OCI-LY1 (cell line): ENCODE measurements around the gene PRRG1.

Experiments
- H2AFZ ChIP-seq: fragments of 200-600 bp; sonication (generic), shearing (Covaris generic); 2 replicates; pipeline ENCODE4 v1.6.0; 2014; ENCODE audit warnings: antibody characterized with exemption, mild to moderate bottlenecking, low read length
- H3F3A ChIP-seq: fragments of 200-600 bp; sonication (generic), shearing (Covaris generic); 2 replicates; pipeline ENCODE4 v1.6.0; 2014; ENCODE audit warnings: mild to moderate bottlenecking, antibody characterized with exemption, low read length, moderate library complexity; ENCODE audit not compliant: insufficient read depth
- H3K27ac ChIP-seq: fragments of 200-600 bp; sonication (generic); 2 replicates; pipeline ENCODE4 v1.5.1; 2014; ENCODE audit warnings: low read length, mixed run types, mild to moderate bottlenecking, low read depth; ENCODE audit not compliant: poor library complexity, severe bottlenecking
- H3K27me3 ChIP-seq: fragments of 200-600 bp; sonication (generic); 2 replicates; pipeline ENCODE4 v1.6.0; 2014; ENCODE audit warnings: antibody characterized with exemption, mild to moderate bottlenecking, low read length, moderate library complexity; ENCODE audit not compliant: insufficient read depth
- H3K36me3 ChIP-seq: fragments of 200-600 bp; sonication (generic); 2 replicates; pipeline ENCODE4 v1.6.1; 2014; ENCODE audit warnings: mild to moderate bottlenecking, antibody characterized with exemption, low read length, moderate library complexity, mixed read lengths; ENCODE audit not compliant: insufficient read depth
- H3K4me1 ChIP-seq: fragments of 200-600 bp; sonication (generic); 2 replicates; pipeline ENCODE4 v1.5.1; 2014; ENCODE audit warnings: mild to moderate bottlenecking, low read length, moderate library complexity; ENCODE audit not compliant: insufficient read depth, severe bottlenecking
- H3K4me2 ChIP-seq: fragments of 200-600 bp; sonication (generic), shearing (Covaris generic); 2 replicates; pipeline ENCODE4 v1.6.1; 2014; ENCODE audit warnings: low read length
- H3K4me3 ChIP-seq: fragments of 200-600 bp; sonication (generic); 2 replicates; pipeline ENCODE4 v1.5.1; 2014; ENCODE audit warnings: low read length, low read depth, mild to moderate bottlenecking, mixed read lengths; ENCODE audit not compliant: poor library complexity, severe bottlenecking
- H3K79me2 ChIP-seq: fragments of 200-600 bp; shearing (Covaris generic); 2 replicates; pipeline ENCODE4 v1.6.1; 2016; ENCODE audit warnings: mixed run types, low read length, mixed read lengths; ENCODE audit not compliant: insufficient read depth
- H3K9ac ChIP-seq: fragments of 200-600 bp; sonication (generic), shearing (Covaris generic); 2 replicates; pipeline ENCODE4 v1.6.1; 2014; ENCODE audit warnings: mild to moderate bottlenecking, low read length, mixed read lengths
- H3K9me2 ChIP-seq: fragments of 200-600 bp; sonication (generic), shearing (Covaris generic); 2 replicates; pipeline ENCODE4 v1.6.1; 2014; ENCODE audit warnings: low read depth, mild to moderate bottlenecking, low read length, mixed read lengths
- H3K9me3 ChIP-seq: fragments of 200-600 bp; shearing (Covaris generic); 2 replicates; pipeline ENCODE4 v1.6.1; 2014; ENCODE audit warnings: low read length, mixed read lengths
- H4K20me1 ChIP-seq: fragments of 200-600 bp; sonication (generic), shearing (Covaris generic); 2 replicates; pipeline ENCODE4 v1.6.0; 2016; ENCODE audit warnings: mild to moderate bottlenecking, low read length; ENCODE audit not compliant: insufficient read depth
- EZH2 ChIP-seq: fragments of 200-600 bp; sonication (generic), shearing (Covaris generic); IDR thresholded peaks from 2 replicates; pipeline ENCODE4 v1.8.0; 2017; ENCODE audit warnings: borderline replicate concordance, mixed run types, mild to moderate bottlenecking, antibody characterized with exemption, low read length, moderate library complexity, mixed read lengths
- TF ChIP-seq, protein P1 (sequence below): fragments of 200-600 bp; sonication (generic), shearing (Covaris generic); IDR thresholded peaks from 2 replicates; pipeline ENCODE4 v1.5.1; 2017; ENCODE audit warnings: mild to moderate bottlenecking, antibody characterized with exemption, low read length, moderate library complexity, mixed read lengths

PRRG1 gene

GRCh38 chrX:37378830-37379229 lies 29.7 kb downstream of the PRRG1 start:
- no peak overlapping the region for H3K4me2 ChIP-seq
- no peak overlapping the region for H2AFZ ChIP-seq
- H3K9ac ChIP-seq, result no peak overlapping the region
- H3K36me3 ChIP-seq, result no peaks in the 10 kb centered on the region
- H3K79me2 ChIP-seq, result no peaks in the 10 kb centered on the region
- H3K9me2 ChIP-seq, result no peaks in the 10 kb centered on the region
- H3K27ac ChIP-seq, result no peak overlapping the region
- no peaks in the 10 kb centered on the region for H3K4me1 ChIP-seq
- no peaks in the 10 kb centered on the region for H3K9me3 ChIP-seq
- no peaks in the 10 kb centered on the region for H4K20me1 ChIP-seq
- no peak for TF ChIP-seq EZH2
- TF ChIP-seq, protein P1, sequence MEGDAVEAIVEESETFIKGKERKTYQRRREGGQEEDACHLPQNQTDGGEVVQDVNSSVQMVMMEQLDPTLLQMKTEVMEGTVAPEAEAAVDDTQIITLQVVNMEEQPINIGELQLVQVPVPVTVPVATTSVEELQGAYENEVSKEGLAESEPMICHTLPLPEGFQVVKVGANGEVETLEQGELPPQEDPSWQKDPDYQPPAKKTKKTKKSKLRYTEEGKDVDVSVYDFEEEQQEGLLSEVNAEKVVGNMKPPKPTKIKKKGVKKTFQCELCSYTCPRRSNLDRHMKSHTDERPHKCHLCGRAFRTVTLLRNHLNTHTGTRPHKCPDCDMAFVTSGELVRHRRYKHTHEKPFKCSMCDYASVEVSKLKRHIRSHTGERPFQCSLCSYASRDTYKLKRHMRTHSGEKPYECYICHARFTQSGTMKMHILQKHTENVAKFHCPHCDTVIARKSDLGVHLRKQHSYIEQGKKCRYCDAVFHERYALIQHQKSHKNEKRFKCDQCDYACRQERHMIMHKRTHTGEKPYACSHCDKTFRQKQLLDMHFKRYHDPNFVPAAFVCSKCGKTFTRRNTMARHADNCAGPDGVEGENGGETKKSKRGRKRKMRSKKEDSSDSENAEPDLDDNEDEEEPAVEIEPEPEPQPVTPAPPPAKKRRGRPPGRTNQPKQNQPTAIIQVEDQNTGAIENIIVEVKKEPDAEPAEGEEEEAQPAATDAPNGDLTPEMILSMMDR, result no peak
- no peaks in the 10 kb centered on the region for H3K27me3 ChIP-seq
- H3K4me3 ChIP-seq, result no peak overlapping the region
- no peaks in the 10 kb centered on the region for H3F3A ChIP-seq

DNA sequence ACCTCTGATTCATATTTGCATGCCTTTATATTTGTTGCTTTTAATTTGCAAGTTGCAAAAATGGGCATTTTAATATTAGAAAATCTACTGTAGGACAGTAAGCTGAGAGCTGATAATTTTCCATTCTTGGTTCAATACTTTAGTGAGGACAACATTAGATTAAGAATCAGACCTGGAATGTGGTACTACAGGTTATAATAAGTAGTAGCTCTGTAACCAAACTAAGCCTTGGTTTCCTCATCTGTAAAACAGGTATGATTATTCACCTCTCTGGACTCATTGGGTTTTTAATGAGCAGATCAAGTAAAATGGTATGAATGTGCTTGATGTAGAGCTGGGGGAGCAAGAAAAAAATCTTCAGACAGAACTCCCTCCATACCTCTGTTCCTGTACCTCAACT lies 31.1 kb downstream of the PRRG1 start:
- Histone ChIP-seq H3K4me1 (no peaks in the 10 kb centered on the region), H3K27me3 (no peaks in the 10 kb centered on the region), H3F3A (no peaks in the 10 kb centered on the region), H4K20me1 (no peaks in the 10 kb centered on the region), H2AFZ (no peak overlapping the region), H3K79me2 (no peaks in the 10 kb centered on the region), H3K9ac (no peak overlapping the region), H3K27ac (no peak overlapping the region), H3K9me2 (no peaks in the 10 kb centered on the region), H3K4me3 (no peak overlapping the region), H3K9me3 (no peaks in the 10 kb centered on the region), H3K4me2 (no peak overlapping the region), H3K36me3 (no peaks in the 10 kb centered on the region)
- TF ChIP-seq EZH2, result no peak
- TF ChIP-seq, protein P1, result no peak

DNA sequence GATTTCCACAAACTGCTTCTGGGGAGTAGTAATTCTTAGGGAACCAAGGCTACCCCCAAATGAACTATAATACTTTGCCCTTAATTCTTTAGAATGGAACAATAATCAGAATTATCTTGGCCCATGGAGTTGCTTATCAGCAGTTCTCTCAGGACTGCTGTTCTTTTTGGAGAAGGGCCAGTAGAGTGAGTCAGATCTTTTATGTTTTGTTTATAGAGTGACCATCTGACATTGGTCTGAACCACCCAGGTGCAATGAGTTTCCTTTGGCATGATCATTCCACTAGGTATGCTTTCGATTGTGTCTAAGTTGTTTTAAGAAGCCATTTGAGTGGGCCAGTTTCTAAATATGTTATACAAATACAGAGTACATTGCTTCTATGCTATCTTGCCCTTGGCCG lies 31.8 kb downstream of the PRRG1 start:
- no peaks in the 10 kb centered on the region for H3K79me2 ChIP-seq
- no peak overlapping the region for H3K27ac ChIP-seq
- no peaks in the 10 kb centered on the region for H3K9me2 ChIP-seq
- H2AFZ ChIP-seq, result no peak overlapping the region
- H3K36me3 ChIP-seq, result no peaks in the 10 kb centered on the region
- no peaks in the 10 kb centered on the region for H3K4me1 ChIP-seq
- no peaks in the 10 kb centered on the region for H3K27me3 ChIP-seq
- no peaks in the 10 kb centered on the region for H3K9me3 ChIP-seq
- H4K20me1 ChIP-seq, result no peaks in the 10 kb centered on the region
- no peak overlapping the region for H3K9ac ChIP-seq
- H3F3A ChIP-seq, result no peaks in the 10 kb centered on the region
- H3K4me3 ChIP-seq, result no peak overlapping the region
- no peak for TF ChIP-seq EZH2
- TF ChIP-seq, protein P1, result no peak
- no peak overlapping the region for H3K4me2 ChIP-seq
